ENCODE measurements around the gene LMCD1.

LMCD1 gene

GRCh38 chr3:8581373-8581772 lies 79.8 kb downstream of the LMCD1 start:
- Mint-ChIP-seq H3K9me3 (no peaks in the 10 kb centered on the region), H3K4me3 (no peak overlapping the region), H3K27me3 (ENCODE audit: low read depth) (peaks cover 4% of the 10 kb centered on the region), H3K27ac (no peak overlapping the region), H3K4me1 (ENCODE audit: low read depth) (no peaks in the 10 kb centered on the region), H3K36me3 (ENCODE audit: low read depth) (no peaks in the 10 kb centered on the region)

DNA sequence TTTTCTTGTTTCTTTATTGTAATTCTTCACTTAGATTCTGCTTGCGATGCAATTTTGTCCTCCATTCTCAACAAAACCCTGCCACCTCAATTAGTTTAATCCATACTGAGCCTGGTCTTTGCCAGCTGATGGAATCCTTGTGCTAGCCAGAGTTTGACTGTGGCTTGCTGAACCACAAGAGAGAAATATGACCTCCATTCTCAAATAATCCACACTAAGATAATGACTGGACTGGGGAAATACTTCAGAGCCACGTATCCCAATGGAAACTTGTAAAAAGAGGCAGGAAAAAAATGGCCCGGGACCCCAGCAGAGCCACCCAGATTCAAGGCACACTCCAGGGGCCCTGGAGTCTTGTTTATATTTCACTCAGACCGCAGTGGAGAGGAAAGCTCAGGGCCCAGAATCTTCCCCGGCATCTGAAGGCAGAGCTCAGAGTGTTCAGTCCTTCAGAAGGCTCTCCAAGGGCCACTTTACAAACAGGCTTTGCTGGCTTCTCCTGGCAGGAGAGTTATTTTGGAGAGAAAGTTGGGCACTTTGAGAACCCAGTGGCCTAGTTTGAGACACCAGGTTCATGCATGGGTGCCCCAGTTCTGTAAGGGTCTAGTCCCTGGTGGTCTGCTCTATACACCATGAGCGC lies 80.3 kb downstream of the LMCD1 start:
- Mint-ChIP-seq H3K9me3 (no peaks in the 10 kb centered on the region), H3K36me3 (ENCODE audit: low read depth) (no peaks in the 10 kb centered on the region), H3K4me1 (ENCODE audit: low read depth) (no peaks in the 10 kb centered on the region), H3K27me3 (ENCODE audit: low read depth) (peaks cover 4% of the 10 kb centered on the region), H3K4me3 (no peak overlapping the region), H3K27ac (no peak overlapping the region)

DNA sequence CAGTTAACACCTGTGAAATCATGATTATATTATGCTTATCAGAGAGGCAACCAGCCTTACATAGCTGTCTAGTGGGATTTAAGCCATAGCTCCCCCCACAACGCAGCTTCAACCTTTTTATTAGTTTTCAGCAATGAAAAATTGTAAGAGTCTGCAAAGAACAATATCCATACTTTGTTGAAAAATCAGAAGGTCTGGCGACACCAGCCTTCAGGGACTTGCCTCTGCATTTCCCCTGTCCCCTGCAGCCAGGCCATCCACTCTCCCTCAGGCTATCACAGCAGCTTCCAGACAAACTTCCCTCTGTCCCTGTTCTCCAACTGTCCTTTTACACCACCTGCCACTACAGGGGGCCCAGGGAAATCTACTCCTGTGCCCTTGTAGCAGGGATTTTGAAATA lies 83.0 kb downstream of the LMCD1 start:
- Mint-ChIP-seq H3K4me1 (ENCODE audit: low read depth) (no peaks in the 10 kb centered on the region), H3K36me3 (ENCODE audit: low read depth) (no peaks in the 10 kb centered on the region), H3K27me3 (ENCODE audit: low read depth) (peaks cover 4% of the 10 kb centered on the region), H3K27ac (no peak overlapping the region), H3K4me3 (no peak overlapping the region), H3K9me3 (no peaks in the 10 kb centered on the region)

DNA sequence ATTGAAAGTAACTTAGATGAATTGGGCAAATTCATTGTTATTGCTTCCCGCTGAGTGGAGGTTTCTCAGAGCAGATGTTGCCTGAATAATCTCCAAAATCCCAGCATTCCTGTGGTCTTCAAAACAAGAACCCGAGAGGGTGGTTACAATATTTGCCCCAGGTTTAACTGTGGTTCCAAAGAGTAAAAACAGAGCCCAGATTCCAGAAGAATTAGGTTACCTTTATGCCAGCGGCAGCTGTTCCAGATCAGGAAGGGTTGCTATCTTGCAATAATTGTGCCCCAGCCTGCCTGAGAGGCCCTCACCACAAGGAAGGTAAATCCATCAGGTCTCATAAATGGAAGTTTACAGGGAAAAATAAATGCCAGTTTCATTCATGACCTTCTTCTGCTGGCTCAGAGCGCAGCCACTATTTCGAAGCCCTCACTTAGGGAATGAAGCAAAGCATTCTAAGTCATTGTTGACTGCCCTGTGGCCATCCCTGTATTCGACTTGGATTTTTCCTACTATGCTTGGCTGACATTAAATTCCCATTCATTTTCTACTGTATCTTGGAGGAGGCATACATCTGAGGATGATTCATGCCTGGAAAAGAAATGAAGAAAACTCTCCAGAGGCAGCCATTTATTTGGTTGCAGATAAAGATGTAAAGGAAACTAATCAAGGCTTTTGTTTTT lies 88.4 kb downstream of the LMCD1 start:
- Mint-ChIP-seq H3K36me3 (ENCODE audit: low read depth) (no peaks in the 10 kb centered on the region), H3K9me3 (no peaks in the 10 kb centered on the region), H3K27ac (no peak overlapping the region), H3K27me3 (ENCODE audit: low read depth) (peaks cover 4% of the 10 kb centered on the region), H3K4me3 (no peak overlapping the region), H3K4me1 (ENCODE audit: low read depth) (no peaks in the 10 kb centered on the region)

GRCh38 chr3:8593021-8593827 lies 91.6 kb downstream of the LMCD1 start:
- no peaks in the 10 kb centered on the region for H3K36me3 Mint-ChIP-seq (ENCODE audit: low read depth)
- H3K27ac Mint-ChIP-seq: no peak overlapping the region
- no peaks in the 10 kb centered on the region for H3K27me3 Mint-ChIP-seq (ENCODE audit: low read depth)

DNA sequence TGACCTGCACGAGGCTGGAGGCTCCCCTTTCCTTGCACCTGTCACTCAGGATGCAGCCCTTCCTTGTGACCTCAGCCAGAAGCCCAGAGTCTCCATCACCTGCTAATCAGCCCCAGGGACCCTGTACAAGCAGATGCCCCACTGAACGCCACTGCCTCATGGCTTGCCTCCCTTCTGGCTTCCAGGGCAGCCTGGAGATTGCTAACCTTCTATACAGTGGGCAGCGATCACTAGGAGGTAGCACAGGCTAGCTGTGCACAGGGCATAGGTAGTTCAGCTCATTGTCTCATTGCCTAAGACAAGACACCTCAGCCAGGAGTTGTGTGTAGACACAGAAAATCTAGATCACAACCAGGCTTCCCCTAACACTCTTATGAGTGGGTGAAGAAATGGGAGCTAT lies 93.6 kb downstream of the LMCD1 start:
- Mint-ChIP-seq H3K27ac (no peak overlapping the region), H3K4me1 (ENCODE audit: low read depth) (no peaks in the 10 kb centered on the region), H3K9me3 (no peaks in the 10 kb centered on the region), H3K36me3 (ENCODE audit: low read depth) (no peaks in the 10 kb centered on the region), H3K4me3 (no peak overlapping the region), H3K27me3 (ENCODE audit: low read depth) (no peaks in the 10 kb centered on the region)

More at GRCh38 chr3:8593021-8593827, 91.6 kb downstream of the LMCD1 start:
- no peaks in the 10 kb centered on the region for H3K9me3 Mint-ChIP-seq
- H3K4me1 Mint-ChIP-seq (ENCODE audit: low read depth): no peaks in the 10 kb centered on the region
- no peak overlapping the region for H3K4me3 Mint-ChIP-seq

GRCh38 chr3:8595695-8596115 lies 94.1 kb downstream of the LMCD1 start:
- H3K27ac Mint-ChIP-seq: no peak overlapping the region
- H3K4me1 Mint-ChIP-seq (ENCODE audit: low read depth): no peaks in the 10 kb centered on the region
- H3K27me3 Mint-ChIP-seq (ENCODE audit: low read depth): no peaks in the 10 kb centered on the region
- H3K4me3 Mint-ChIP-seq: no peak overlapping the region
- H3K36me3 Mint-ChIP-seq (ENCODE audit: low read depth): no peaks in the 10 kb centered on the region
- H3K9me3 Mint-ChIP-seq: no peaks in the 10 kb centered on the region

- H3K9me3 Mint-ChIP-seq: no peaks in the 10 kb centered on the region
- no peaks in the 10 kb centered on the region for H3K36me3 Mint-ChIP-seq (ENCODE audit: low read depth)
- H3K27ac Mint-ChIP-seq: no peak overlapping the region
- H3K27me3 Mint-ChIP-seq (ENCODE audit: low read depth): no peaks in the 10 kb centered on the region
- H3K4me3 Mint-ChIP-seq: no peak overlapping the region
- H3K4me1 Mint-ChIP-seq (ENCODE audit: low read depth): no peaks in the 10 kb centered on the region
Measured at GRCh38 chr3:8596321-8597218, 94.9 kb downstream of the LMCD1 start.

DNA sequence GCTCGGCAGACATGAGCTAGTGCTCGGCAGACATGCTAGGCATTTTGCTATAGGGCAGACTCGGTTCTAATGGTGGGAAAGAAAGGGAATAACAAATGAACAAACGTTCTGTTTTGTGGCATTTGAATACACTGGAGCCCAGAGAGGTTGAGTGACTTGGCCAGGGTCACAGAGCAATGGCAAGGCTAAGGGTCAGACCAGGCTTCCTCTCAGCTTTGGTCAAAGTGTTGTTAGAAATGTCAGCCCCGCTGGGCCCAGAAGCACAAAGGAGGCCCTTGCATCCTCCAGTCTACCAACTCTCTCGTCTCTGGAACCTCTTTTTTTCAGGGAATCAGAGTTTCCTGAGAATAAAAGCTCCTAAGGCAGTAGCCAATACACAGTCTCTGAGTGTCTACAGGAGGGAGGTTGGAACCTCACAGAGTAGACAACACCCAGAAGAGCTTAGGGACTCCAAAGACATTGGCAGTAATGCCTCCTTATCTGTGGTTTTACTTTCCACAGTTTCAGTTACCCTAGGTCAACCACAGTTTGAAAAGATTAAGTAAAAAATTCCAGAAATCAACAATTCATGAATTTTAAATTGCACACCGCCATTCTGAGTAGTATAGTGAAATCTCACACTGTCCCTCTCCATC lies 95.7 kb downstream of the LMCD1 start:
- no peak overlapping the region for H3K4me3 Mint-ChIP-seq
- H3K4me1 Mint-ChIP-seq (ENCODE audit: low read depth): no peaks in the 10 kb centered on the region
- H3K36me3 Mint-ChIP-seq (ENCODE audit: low read depth): no peaks in the 10 kb centered on the region
- H3K27ac Mint-ChIP-seq: no peak overlapping the region
- H3K27me3 Mint-ChIP-seq (ENCODE audit: low read depth): no peaks in the 10 kb centered on the region
- H3K9me3 Mint-ChIP-seq: no peaks in the 10 kb centered on the region

GRCh38 chr3:8599146-8599545 lies 97.5 kb downstream of the LMCD1 start:
- no peaks in the 10 kb centered on the region for H3K27me3 Mint-ChIP-seq (ENCODE audit: low read depth)
- H3K4me3 Mint-ChIP-seq: no peak overlapping the region
- H3K4me1 Mint-ChIP-seq (ENCODE audit: low read depth): no peaks in the 10 kb centered on the region
- H3K27ac Mint-ChIP-seq: no peak overlapping the region
- no peaks in the 10 kb centered on the region for H3K36me3 Mint-ChIP-seq (ENCODE audit: low read depth)
- no peaks in the 10 kb centered on the region for H3K9me3 Mint-ChIP-seq

GRCh38 chr3:8600457-8600856 lies 98.8 kb downstream of the LMCD1 start:
- Mint-ChIP-seq H3K27me3 (ENCODE audit: low read depth) (no peaks in the 10 kb centered on the region), H3K36me3 (ENCODE audit: low read depth) (no peaks in the 10 kb centered on the region), H3K27ac (no peak overlapping the region), H3K4me3 (no peak overlapping the region), H3K9me3 (no peaks in the 10 kb centered on the region), H3K4me1 (ENCODE audit: low read depth) (no peaks in the 10 kb centered on the region)

DNA sequence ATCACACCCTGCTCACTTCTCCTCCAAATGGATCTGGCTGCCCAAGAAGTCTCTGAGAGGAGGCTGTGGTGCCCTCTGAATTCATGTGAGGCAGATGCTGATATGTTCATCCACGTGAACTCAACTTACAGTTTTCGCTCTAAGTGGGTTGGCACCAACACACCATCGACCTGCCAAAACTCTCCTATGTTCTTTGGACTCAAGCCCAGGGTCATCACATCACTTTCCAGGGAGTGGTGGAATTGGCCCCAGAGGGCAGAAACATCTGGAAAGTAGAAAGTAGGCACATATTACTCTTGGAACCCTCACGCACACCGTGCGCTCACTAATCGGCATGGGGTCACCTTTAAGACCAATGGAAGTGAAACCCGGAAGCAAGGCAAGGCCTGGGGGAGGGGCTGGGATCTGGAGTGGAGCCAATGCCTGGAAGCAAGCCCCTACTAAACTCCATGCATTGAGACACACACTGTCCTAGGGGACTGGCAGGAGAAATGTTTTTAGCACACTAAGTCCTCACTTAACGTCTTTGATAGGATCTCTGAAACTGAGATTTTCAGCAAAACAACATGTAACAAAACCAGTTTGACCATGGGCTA lies 101.6 kb downstream of the LMCD1 start:
- no peak overlapping the region for H3K4me3 Mint-ChIP-seq
- H3K36me3 Mint-ChIP-seq (ENCODE audit: low read depth): no peaks in the 10 kb centered on the region
- H3K27me3 Mint-ChIP-seq (ENCODE audit: low read depth): no peaks in the 10 kb centered on the region
- H3K9me3 Mint-ChIP-seq: no peaks in the 10 kb centered on the region
- no peaks in the 10 kb centered on the region for H3K4me1 Mint-ChIP-seq (ENCODE audit: low read depth)
- H3K27ac Mint-ChIP-seq: no peak overlapping the region

GRCh38 chr3:8604006-8604405 lies 102.4 kb downstream of the LMCD1 start:
- no peak overlapping the region for H3K4me3 Mint-ChIP-seq
- H3K36me3 Mint-ChIP-seq (ENCODE audit: low read depth): no peaks in the 10 kb centered on the region
- H3K27ac Mint-ChIP-seq: no peak overlapping the region
- H3K9me3 Mint-ChIP-seq: no peaks in the 10 kb centered on the region
- H3K4me1 Mint-ChIP-seq (ENCODE audit: low read depth): no peaks in the 10 kb centered on the region
- no peaks in the 10 kb centered on the region for H3K27me3 Mint-ChIP-seq (ENCODE audit: low read depth)
